Endothelial cell of umbilical vein (primary cell): ENCODE data around the gene IGFL1. TPM values are rescaled to one million over a fixed set of nuclear protein-coding genes. Genes with fewer than 3 reads are reported as not detected.

ENCODE experiments used
- BruUV-seq: library from RNA; stranded (reverse); fragments of 400-500 nt; replicated peaks from 2 replicates; lab custom pipeline; 2021; lab: Mats Ljungman, UMichigan
- CTCF ChIA-PET: fragments of 300-600, 350-600 bp; sonication (Branson Sonifier 250); formaldehyde crosslinking; loops from one replicate; lab custom pipeline; 2021; ENCODE audit warnings: antibody characterized with exemption, inconsistent platforms; lab: Charles Lee
- POLR2A ChIA-PET: fragments of 300-600, 350-600 bp; sonication (Branson Sonifier 250); formaldehyde crosslinking; loops from one replicate; lab custom pipeline; 2021; ENCODE audit warnings: antibody characterized with exemption, inconsistent platforms; lab: Charles Lee
- DNase-seq: peaks from one replicate; pipeline ENCODE4 v3.0.0-alpha.2; 2011; ENCODE audit warnings: low read depth, low spot score
- FAIRE-seq: peaks from 2 replicates; lab custom pipeline; 2011; peaks lifted over from hg19 to GRCh38; lab: Jason Lieb, UNC
- H2AFZ ChIP-seq: 2 replicates; pipeline ENCODE4 v1.6.0; 2012; ENCODE audit warnings: low read depth, low read length, control low read depth, inconsistent platforms
- H3K27ac ChIP-seq: 2 replicates; pipeline ENCODE4 v1.5.1; 2011; ENCODE audit warnings: low read depth, mild to moderate bottlenecking, control low read depth, low read length, moderate library complexity; ENCODE audit not compliant: insufficient read depth
- H3K27me3 ChIP-seq, 2 experiments: 2 replicates each; pipeline versions ENCODE4 v1.6.0 to v1.6.1; 2011; ENCODE audit warnings: low read length in 2 of 2, mixed read lengths in 1 of 2; ENCODE audit not compliant: control insufficient read depth in 2 of 2, insufficient read depth in 2 of 2
- H3K36me3 ChIP-seq, 2 experiments: 2 replicates in 1 of 2; 3 replicates in 1 of 2; pipeline ENCODE4 v1.5.1; 2011; ENCODE audit warnings: low read length in 2 of 2, mild to moderate bottlenecking in 1 of 2, moderate library complexity in 1 of 2; ENCODE audit not compliant: control insufficient read depth in 2 of 2, insufficient read depth in 2 of 2; ENCODE audit errors: extremely low read depth in 1 of 2
- H3K4me1 ChIP-seq: 3 replicates; pipeline ENCODE4 v1.5.1; 2011; ENCODE audit warnings: mild to moderate bottlenecking, low read length; ENCODE audit not compliant: control insufficient read depth, insufficient read depth; ENCODE audit errors: extremely low read depth
- H3K4me2 ChIP-seq: 2 replicates; pipeline ENCODE4 v1.6.1; 2011; ENCODE audit warnings: low read length, control low read depth, mixed read lengths; ENCODE audit not compliant: insufficient read depth
- H3K4me3 ChIP-seq, 3 experiments: fragments of 200-600 bp in 1 of 3; sonication (generic), shearing (Covaris generic) in 1 of 3; replicated peaks in 1 of 3; 2 replicates each; pipeline ENCODE4 v1.5.1; 2011 to 2016; ENCODE audit warnings: control low read depth in 3 of 3, low read length in 3 of 3, mild to moderate bottlenecking in 2 of 3, inconsistent platforms in 1 of 3, low read depth in 1 of 3, moderate library complexity in 1 of 3; ENCODE audit not compliant: insufficient read depth in 1 of 3
- H3K79me2 ChIP-seq: 2 replicates; pipeline ENCODE4 v1.6.0; 2012; ENCODE audit warnings: low read length, inconsistent platforms; ENCODE audit not compliant: control insufficient read depth, insufficient read depth
- H3K9ac ChIP-seq: replicated peaks from 2 replicates; pipeline ENCODE3; 2011; ENCODE audit warnings: low read length, control low read depth; ENCODE audit not compliant: insufficient read depth; ENCODE audit errors: extremely low read depth
- H3K9me1 ChIP-seq: replicated peaks from 3 replicates; pipeline ENCODE4 v1.6.0; 2011; ENCODE audit warnings: mild to moderate bottlenecking, low read length; ENCODE audit not compliant: control insufficient read depth, insufficient read depth; ENCODE audit errors: extremely low read depth
- H3K9me3 ChIP-seq: replicated peaks from 2 replicates; pipeline ENCODE4 v1.5.1; 2012; ENCODE audit warnings: low read length, inconsistent platforms; ENCODE audit not compliant: control insufficient read depth, insufficient read depth
- H4K20me1 ChIP-seq: replicated peaks from 2 replicates; pipeline ENCODE3; 2011; ENCODE audit warnings: mild to moderate bottlenecking, low read length; ENCODE audit not compliant: control insufficient read depth, insufficient read depth; ENCODE audit errors: extremely low read depth
- CTCF ChIP-seq, 2 donors: IDR thresholded peaks; 1 replicate in 1 of 2; 2 replicates in 1 of 2; pipeline ENCODE4 v1.5.1; 2011; ENCODE audit warnings: low read length in 2 of 2, mild to moderate bottlenecking in 2 of 2, moderate library complexity in 2 of 2, control low read depth in 1 of 2, inconsistent platforms in 1 of 2, low read depth in 1 of 2; ENCODE audit not compliant: insufficient read depth in 1 of 2; ENCODE audit errors: extremely low read depth in 1 of 2
- EZH2 ChIP-seq: IDR thresholded peaks from 2 replicates; pipeline ENCODE4 v1.6.1; 2012; ENCODE audit warnings: borderline replicate concordance, low read depth, mild to moderate bottlenecking, moderate library complexity, low read length, inconsistent platforms; ENCODE audit not compliant: severe bottlenecking
- FOS ChIP-seq: IDR thresholded peaks from 2 replicates; pipeline ENCODE4 v1.6.1; 2011; ENCODE audit warnings: mild to moderate bottlenecking, low read length, moderate library complexity, borderline replicate concordance; ENCODE audit not compliant: insufficient read depth
- GATA2 ChIP-seq: IDR thresholded peaks from 2 replicates; pipeline ENCODE4 v1.7.0; 2011; ENCODE audit warnings: low read depth, mild to moderate bottlenecking, moderate library complexity, mixed read lengths, low read length; ENCODE audit not compliant: insufficient read length, insufficient read depth
- JUN ChIP-seq: IDR thresholded peaks from 2 replicates; pipeline ENCODE4 v1.6.1; 2011; ENCODE audit warnings: borderline replicate concordance, low read depth; ENCODE audit not compliant: insufficient read length, insufficient read depth
- MAX ChIP-seq: IDR thresholded peaks from 2 replicates; pipeline ENCODE4 v1.6.1; 2011; ENCODE audit not compliant: insufficient read depth, insufficient read length
- MYC ChIP-seq: IDR thresholded peaks from one replicate; pipeline ENCODE4 v1.6.1; 2011; ENCODE audit warnings: mild to moderate bottlenecking, low read depth, low read length
- POLR2A ChIP-seq: IDR thresholded peaks from 2 replicates; pipeline ENCODE4 v1.6.1; 2012; ENCODE audit warnings: low read depth, mild to moderate bottlenecking, control low read depth, low read length
- POLR2AphosphoS5 ChIP-seq: IDR thresholded peaks from 2 replicates; pipeline ENCODE4 v1.6.1; 2012; ENCODE audit warnings: low read depth, mild to moderate bottlenecking, control low read depth, low read length, moderate library complexity; ENCODE audit not compliant: insufficient read depth
- dilution Hi-C: fragments of 300-500 bp; cut with MboI; formaldehyde crosslinking; loops from one replicate; pipeline ENCODE4 v1.15.0; 2019; ENCODE audit warnings: low sequenced_read_pairs; ENCODE audit not compliant: extremely low pct_ligation_motif_present
- intact Hi-C: fragments of 100-400 bp; cut with micrococcal nuclease; formaldehyde crosslinking; loops from one replicate; pipeline ENCODE4 v1.10.0; 2022
- polyA plus RNA-seq, 4 experiments: library from polyadenylated mRNA; depleted of rRNA in 3 of 4; stranded (reverse) in 3 of 4; unstranded in 1 of 4; fragments of >200 nt; gene quantifications; 2 replicates each; pipeline versions ENCODE4 v1.2.1 to v1.2.3, GENCODE V29; 2011 to 2012; ENCODE audit warnings: missing spikeins in 1 of 4
- total RNA-seq: library from RNA; stranded (reverse); gene quantifications from 2 replicates; pipeline ENCODE4 v1.2.3, GENCODE V29; 2021

IGFL1 gene
- total and polyA plus RNA-seq, 2 donors (not counting 3 experiments of a cell fraction or from before 2014, with no cell fraction given): not detected

GRCh38 chr19:46226438-46226973, 3.0 kb upstream of the IGFL1 start:
- Histone ChIP-seq H3K27ac (no peak overlapping the region), H3K79me2 (no peaks in the 10 kb centered on the region), H3K27me3 (peaks cover 0 to 4% of the 10 kb centered on the region in 2 experiments), H3K9me3 (no peaks in the 10 kb centered on the region), H4K20me1 (no peaks in the 10 kb centered on the region), H3K9me1 (no peaks in the 10 kb centered on the region), H3K4me2 (no peak overlapping the region), H3K9ac (no peak overlapping the region), H3K36me3 (no peaks in the 10 kb centered on the region), H2AFZ (no peak overlapping the region), H3K4me1 (no peaks in the 10 kb centered on the region), H3K4me3 (no peak overlapping the region)
- TF ChIP-seq MYC (no peak), JUN (no peak), FOS (no peak), POLR2A (no peak), EZH2 (no peak)
- FAIRE-seq (no peak), DNase-seq (no peak)
- intact Hi-C loops (no loop called here), dilution Hi-C loops (no loop called here)
- no TSS peak for BruUV-seq
- ChIA-PET POLR2A (no interaction called here), CTCF (no interaction called here)

GRCh38 chr19:46232029-46232428, 2.5 kb downstream of the IGFL1 start:
- dilution Hi-C loops: no loop called here
- H3K79me2 ChIP-seq: no peaks in the 10 kb centered on the region

More at GRCh38 chr19:46232029-46232428, 2.5 kb downstream of the IGFL1 start:
- H2AFZ ChIP-seq: no peak overlapping the region
- H4K20me1 ChIP-seq: no peaks in the 10 kb centered on the region
- H3K9ac ChIP-seq: no peak overlapping the region
- H3K9me1 ChIP-seq: no peaks in the 10 kb centered on the region
- TF ChIP-seq FOS (no peak), JUN (no peak), CTCF (IDR thresholded peaks at IDR 0.05; ENCODE audit: extremely low read depth in 1 of 2, insufficient read depth in 1 of 2, low read depth in 1 of 2, low read length in 2 of 2) (no peak), MYC (no peak), POLR2A (no peak), EZH2 (no peak), MAX (no peak), POLR2AphosphoS5 (no peak), GATA2 (no peak)
- H3K9me3 ChIP-seq: no peaks in the 10 kb centered on the region
- intact Hi-C loops: no loop called here
- no peak for FAIRE-seq
- no peaks in the 10 kb centered on the region for H3K4me1 ChIP-seq
- H3K4me3 ChIP-seq: no peak overlapping the region
- no TSS peak for BruUV-seq
- H3K36me3 ChIP-seq: no peaks in the 10 kb centered on the region
- POLR2A ChIA-PET: no interaction called here
- no peak overlapping the region for H3K27ac ChIP-seq
- CTCF ChIA-PET: interaction anchor here (0.6 kb wide), 1 partner anchor 67 kb away, joined by 3 read pairs; no protein-coding TSS in a partner anchor
- no peak for DNase-seq
- no peak overlapping the region for H3K4me2 ChIP-seq
- H3K27me3 ChIP-seq: peaks cover 3 to 4% of the 10 kb centered on the region in 2 experiments
